ENCODE data around the gene HOXB13.

HOXB13 gene

DNA sequence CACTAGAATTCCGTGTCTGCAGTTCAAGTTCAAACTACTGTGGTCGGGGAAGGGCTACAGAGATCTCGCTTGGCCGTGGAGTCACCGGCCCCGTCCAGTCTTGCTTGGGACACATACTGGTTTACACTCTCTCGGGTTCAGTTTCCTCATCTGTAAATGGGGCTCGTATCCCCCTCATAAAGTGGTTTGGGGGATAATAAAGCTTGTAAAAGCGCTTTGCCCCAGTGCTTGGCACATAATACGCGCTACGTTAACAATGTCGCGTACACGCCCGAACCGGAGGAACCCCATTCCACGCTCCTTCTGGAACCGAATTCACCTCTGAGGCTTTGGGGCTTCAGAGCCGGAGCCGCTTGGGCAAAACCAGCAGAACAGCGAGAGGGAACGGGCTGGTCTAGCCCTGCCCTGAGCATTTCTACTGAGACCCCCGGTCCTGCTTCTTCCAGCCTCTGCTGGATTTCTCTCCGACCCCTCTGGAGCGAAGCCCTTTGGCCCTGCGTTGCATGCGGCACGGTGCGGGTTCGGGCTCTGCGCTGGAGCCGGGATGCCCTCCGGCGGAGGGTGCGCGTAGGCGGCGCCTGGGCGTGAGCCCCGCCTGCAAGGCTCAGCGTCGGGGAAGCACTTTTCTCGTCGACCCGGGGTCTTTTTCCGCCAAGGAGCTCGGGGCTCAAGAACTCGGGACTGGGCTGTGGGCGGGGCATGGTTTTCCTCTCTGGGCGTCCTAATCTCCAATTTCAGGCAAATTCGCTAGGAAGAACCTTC lies 26.1 kb upstream of the HOXB13 start:
- no peak for DNase-seq (ENCODE audit: low spot score)
- in situ Hi-C loops (cut with MboI; ENCODE audit: low sequenced_read_pairs, unreplicated experiment): no loop called here
- TF ChIP-seq, protein P1, sequence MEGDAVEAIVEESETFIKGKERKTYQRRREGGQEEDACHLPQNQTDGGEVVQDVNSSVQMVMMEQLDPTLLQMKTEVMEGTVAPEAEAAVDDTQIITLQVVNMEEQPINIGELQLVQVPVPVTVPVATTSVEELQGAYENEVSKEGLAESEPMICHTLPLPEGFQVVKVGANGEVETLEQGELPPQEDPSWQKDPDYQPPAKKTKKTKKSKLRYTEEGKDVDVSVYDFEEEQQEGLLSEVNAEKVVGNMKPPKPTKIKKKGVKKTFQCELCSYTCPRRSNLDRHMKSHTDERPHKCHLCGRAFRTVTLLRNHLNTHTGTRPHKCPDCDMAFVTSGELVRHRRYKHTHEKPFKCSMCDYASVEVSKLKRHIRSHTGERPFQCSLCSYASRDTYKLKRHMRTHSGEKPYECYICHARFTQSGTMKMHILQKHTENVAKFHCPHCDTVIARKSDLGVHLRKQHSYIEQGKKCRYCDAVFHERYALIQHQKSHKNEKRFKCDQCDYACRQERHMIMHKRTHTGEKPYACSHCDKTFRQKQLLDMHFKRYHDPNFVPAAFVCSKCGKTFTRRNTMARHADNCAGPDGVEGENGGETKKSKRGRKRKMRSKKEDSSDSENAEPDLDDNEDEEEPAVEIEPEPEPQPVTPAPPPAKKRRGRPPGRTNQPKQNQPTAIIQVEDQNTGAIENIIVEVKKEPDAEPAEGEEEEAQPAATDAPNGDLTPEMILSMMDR (IDR thresholded peaks at IDR 0.05; ENCODE audit: borderline replicate concordance, control extremely low read depth, extremely low read depth, insufficient read depth, missing control alignments): no peak

GRCh38 chr17:48753794-48754499 lies 25.4 kb upstream of the HOXB13 start:
- TF ChIP-seq, protein P1 (IDR thresholded peaks at IDR 0.05; ENCODE audit: borderline replicate concordance, control extremely low read depth, extremely low read depth, insufficient read depth, missing control alignments): no peak
- DNase-seq (ENCODE audit: low spot score): no peak
- in situ Hi-C loops (cut with MboI; ENCODE audit: low sequenced_read_pairs, unreplicated experiment): no loop called here

DNA sequence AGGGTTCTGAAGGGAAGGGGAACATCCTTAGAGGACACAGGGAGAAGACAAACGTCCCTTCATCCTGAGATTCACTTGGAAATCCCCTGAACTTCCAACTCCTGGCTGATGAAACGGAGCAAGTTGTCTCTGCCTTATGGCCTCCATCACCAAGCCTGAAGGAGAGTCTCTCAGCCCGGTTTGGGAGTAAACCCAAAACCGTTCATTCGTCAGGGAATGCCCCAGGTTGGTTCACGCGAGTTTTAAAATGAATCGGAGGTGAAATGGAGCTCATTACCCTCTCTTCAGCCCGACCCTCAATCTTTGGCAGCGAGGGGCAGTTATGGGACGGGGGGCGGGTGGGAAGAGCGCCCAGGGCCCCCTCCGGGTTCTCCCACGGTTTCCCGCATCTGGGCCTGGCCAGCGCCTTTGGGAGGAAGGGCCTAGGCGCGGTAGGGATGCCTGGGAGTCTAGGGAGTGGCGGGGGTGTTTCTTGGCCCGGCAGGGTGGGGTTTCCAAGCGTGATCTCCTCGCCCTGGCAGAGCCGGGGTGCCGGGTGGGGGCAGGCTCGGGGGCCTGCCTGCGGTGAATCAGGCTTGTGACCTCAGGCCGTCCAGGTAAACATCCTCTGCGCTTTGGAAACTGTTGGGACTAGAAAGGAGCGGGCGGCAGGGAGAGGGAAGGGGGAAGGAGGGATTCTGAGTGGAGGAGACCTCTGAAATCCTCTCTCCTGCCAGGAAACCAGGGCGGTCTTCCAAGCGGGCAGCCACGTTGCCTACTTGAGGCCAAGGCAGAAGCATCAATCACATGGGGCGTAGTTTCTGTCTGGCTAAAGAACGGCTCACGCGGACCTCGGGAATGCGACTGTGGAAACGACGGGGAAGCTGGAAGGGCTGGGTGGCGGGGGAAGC lies 24.1 kb upstream of the HOXB13 start:
- in situ Hi-C loops (cut with MboI; ENCODE audit: low sequenced_read_pairs, unreplicated experiment): no loop called here
- TF ChIP-seq, protein P1 (IDR thresholded peaks at IDR 0.05; ENCODE audit: borderline replicate concordance, control extremely low read depth, extremely low read depth, insufficient read depth, missing control alignments): no peak

GRCh38 chr17:48751733-48752398 lies 23.3 kb upstream of the HOXB13 start:
- TF ChIP-seq, protein P1 (IDR thresholded peaks at IDR 0.05; ENCODE audit: borderline replicate concordance, control extremely low read depth, extremely low read depth, insufficient read depth, missing control alignments): no peak
- in situ Hi-C loops (cut with MboI; ENCODE audit: low sequenced_read_pairs, unreplicated experiment): no loop called here
- DNase-seq (ENCODE audit: low spot score): no peak

More for the DNA sequence above, 24.1 kb upstream of the HOXB13 start:
- no peak for DNase-seq (ENCODE audit: low spot score)

DNA sequence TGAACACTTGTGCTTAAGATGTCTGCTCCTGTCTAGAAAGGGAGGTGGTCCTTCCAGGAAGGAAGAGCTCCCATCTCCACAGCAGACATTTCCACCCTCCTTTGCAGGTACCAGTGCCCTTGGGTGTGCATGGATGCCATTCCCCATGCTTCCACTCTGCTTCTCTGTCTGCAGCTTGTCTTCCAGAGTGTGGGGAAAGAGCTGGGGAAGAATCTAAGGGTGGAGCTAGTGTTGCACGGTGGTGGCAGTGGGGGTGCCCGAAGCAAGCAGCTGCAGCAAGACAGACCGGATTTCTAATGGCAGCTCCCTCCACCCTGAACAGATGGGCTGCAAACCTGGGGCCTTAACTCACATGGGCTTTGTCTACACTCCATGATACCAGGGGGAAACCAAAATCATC lies 22.6 kb upstream of the HOXB13 start:
- TF ChIP-seq, protein P1 (IDR thresholded peaks at IDR 0.05; ENCODE audit: borderline replicate concordance, control extremely low read depth, extremely low read depth, insufficient read depth, missing control alignments): no peak
- in situ Hi-C loops (cut with MboI; ENCODE audit: low sequenced_read_pairs, unreplicated experiment): no loop called here
- no peak for DNase-seq (ENCODE audit: low spot score)

All from GM13976 (cell line).